NT2/D1 (cell line): ENCODE data around the gene LGALS9C.
A peak's percentile ranks its signal among the peaks of the same experiment; 100 is the strongest.
"Not testable (repeated sequence)": the region's sequence is repeated elsewhere in the genome, so short reads cannot be mapped to it uniquely, and the experiment has no call there.

ENCODE experiments used
- DNase-seq: peaks from one replicate; pipeline ENCODE4 v3.0.0-alpha.2; 2011; ENCODE audit warnings: low read depth, low spot score
- H3K27me3 ChIP-seq: 2 replicates; pipeline ENCODE4 v1.6.0; 2011; ENCODE audit warnings: mild to moderate bottlenecking; ENCODE audit not compliant: insufficient read length, insufficient read depth
- H3K36me3 ChIP-seq: 2 replicates; pipeline ENCODE4 v1.6.1; 2011; ENCODE audit warnings: mild to moderate bottlenecking, low read length, mixed read lengths; ENCODE audit not compliant: insufficient read depth, insufficient read length
- H3K4me1 ChIP-seq: 2 replicates; pipeline ENCODE4 v1.5.1; 2011; ENCODE audit not compliant: insufficient read depth, insufficient read length
- H3K4me3 ChIP-seq: 2 replicates; pipeline ENCODE4 v1.5.1; 2011; ENCODE audit warnings: low read depth; ENCODE audit not compliant: insufficient read length
- H3K9ac ChIP-seq: 2 replicates; pipeline ENCODE4 v1.6.0; 2011; ENCODE audit warnings: low read depth; ENCODE audit not compliant: insufficient read length
- H3K9me3 ChIP-seq: 2 replicates; pipeline ENCODE4 v1.5.1; 2011; ENCODE audit warnings: mild to moderate bottlenecking, low read length; ENCODE audit not compliant: insufficient read depth

LGALS9C gene

GRCh38 chr17:18476508-18477308, at the start of gene LGALS9C:
Gene LGALS9C (plus strand): TSS chr17:18476789. CDS start chr17:18476855, 66 bp downstream.
- not testable (repeated sequence) for H3K36me3 ChIP-seq, H3K4me1 ChIP-seq, H3K4me3 ChIP-seq, H3K9me3 ChIP-seq, DNase-seq, H3K27me3 ChIP-seq, H3K9ac ChIP-seq

GRCh38 chr17:18432206-18432605, 44.4 kb upstream of the LGALS9C start:
- H3K9me3 ChIP-seq, H3K27me3 ChIP-seq, H3K4me1 ChIP-seq, H3K4me3 ChIP-seq, DNase-seq, H3K9ac ChIP-seq, H3K36me3 ChIP-seq: not testable (repeated sequence)

GRCh38 chr17:18439465-18439870, 37.1 kb upstream of the LGALS9C start:
- not testable (repeated sequence) for H3K9me3 ChIP-seq, H3K27me3 ChIP-seq, DNase-seq, H3K4me1 ChIP-seq, H3K4me3 ChIP-seq, H3K9ac ChIP-seq, H3K36me3 ChIP-seq

- not testable (repeated sequence) for H3K27me3 ChIP-seq, H3K9me3 ChIP-seq, H3K4me3 ChIP-seq, H3K9ac ChIP-seq, H3K4me1 ChIP-seq, H3K36me3 ChIP-seq, DNase-seq
Observed at GRCh38 chr17:18442093-18442492, 34.5 kb upstream of the LGALS9C start.

GRCh38 chr17:18442532-18442931, 34.1 kb upstream of the LGALS9C start:
- not testable (repeated sequence) for H3K4me3 ChIP-seq, H3K9ac ChIP-seq, H3K36me3 ChIP-seq, DNase-seq, H3K9me3 ChIP-seq, H3K27me3 ChIP-seq, H3K4me1 ChIP-seq

GRCh38 chr17:18447476-18448205, 28.9 kb upstream of the LGALS9C start:
- H3K4me1 ChIP-seq, H3K36me3 ChIP-seq, H3K9ac ChIP-seq, H3K4me3 ChIP-seq, H3K9me3 ChIP-seq, H3K27me3 ChIP-seq, DNase-seq: not testable (repeated sequence)

- not testable (repeated sequence) for H3K9ac ChIP-seq, H3K27me3 ChIP-seq, H3K4me3 ChIP-seq, DNase-seq, H3K36me3 ChIP-seq, H3K4me1 ChIP-seq, H3K9me3 ChIP-seq
Observed at GRCh38 chr17:18448311-18448710, 28.3 kb upstream of the LGALS9C start.

- H3K4me3 ChIP-seq, H3K9me3 ChIP-seq, H3K9ac ChIP-seq, H3K4me1 ChIP-seq, DNase-seq, H3K36me3 ChIP-seq, H3K27me3 ChIP-seq: not testable (repeated sequence)
Observed at GRCh38 chr17:18449833-18450232, 26.8 kb upstream of the LGALS9C start.

GRCh38 chr17:18450998-18451397, 25.6 kb upstream of the LGALS9C start:
- not testable (repeated sequence) for H3K9ac ChIP-seq, H3K27me3 ChIP-seq, H3K4me1 ChIP-seq, H3K36me3 ChIP-seq, H3K4me3 ChIP-seq, DNase-seq, H3K9me3 ChIP-seq

GRCh38 chr17:18451969-18452368, 24.6 kb upstream of the LGALS9C start:
- not testable (repeated sequence) for H3K9me3 ChIP-seq, H3K4me3 ChIP-seq, H3K9ac ChIP-seq, H3K27me3 ChIP-seq, H3K4me1 ChIP-seq, H3K36me3 ChIP-seq, DNase-seq

- H3K27me3 ChIP-seq, H3K9ac ChIP-seq, H3K36me3 ChIP-seq, H3K9me3 ChIP-seq, H3K4me3 ChIP-seq, H3K4me1 ChIP-seq: not testable (repeated sequence)
- DNase-seq, result peak; percentile 15
Observed at GRCh38 chr17:18459035-18459434, 17.6 kb upstream of the LGALS9C start.

GRCh38 chr17:18463831-18464502, 12.6 kb upstream of the LGALS9C start:
- not testable (repeated sequence) for H3K9me3 ChIP-seq, H3K27me3 ChIP-seq, DNase-seq, H3K36me3 ChIP-seq, H3K4me1 ChIP-seq, H3K9ac ChIP-seq, H3K4me3 ChIP-seq
